Neuronal stem cell (in vitro differentiated cells): Measurements from ENCODE around the gene RASAL1.
"Not testable (repeated sequence)": the region's sequence is repeated elsewhere in the genome, so short reads cannot be mapped to it uniquely, and the experiment has no call there.

Source experiments
- DNase-seq: peaks from one replicate; pipeline ENCODE4 v3.0.0-alpha.2; 2013; ENCODE audit warnings: low spot score
- H2AFZ ChIP-seq: one replicate; pipeline ENCODE4 v1.6.1; 2013; ENCODE audit warnings: mild to moderate bottlenecking, low read length, inconsistent platforms
- H2AK5ac ChIP-seq: 2 replicates; pipeline ENCODE4 v1.6.1; 2013; ENCODE audit warnings: low read depth, mild to moderate bottlenecking, inconsistent platforms, low read length, moderate library complexity, mixed read lengths
- H2BK120ac ChIP-seq: 2 replicates; pipeline ENCODE4 v1.6.1; 2013; ENCODE audit warnings: low read depth, mild to moderate bottlenecking, inconsistent platforms, low read length, moderate library complexity, mixed read lengths
- H2BK12ac ChIP-seq: one replicate; pipeline ENCODE4 v1.6.1; 2013; ENCODE audit warnings: low read length, inconsistent platforms
- H2BK15ac ChIP-seq: 2 replicates; pipeline ENCODE4 v1.6.1; 2013; ENCODE audit warnings: mild to moderate bottlenecking, low read length, inconsistent platforms, mixed read lengths
- H2BK5ac ChIP-seq: one replicate; pipeline ENCODE4 v1.6.1; 2013; ENCODE audit warnings: inconsistent platforms, mild to moderate bottlenecking, low read length, moderate library complexity
- H3K14ac ChIP-seq: one replicate; pipeline ENCODE4 v1.6.1; 2013; ENCODE audit warnings: low read length, inconsistent platforms
- H3K18ac ChIP-seq: 2 replicates; pipeline ENCODE4 v1.6.1; 2013; ENCODE audit warnings: low read length, inconsistent platforms
- H3K23ac ChIP-seq: 2 replicates; pipeline ENCODE4 v1.6.1; 2013; ENCODE audit warnings: low read depth, mild to moderate bottlenecking, mixed read lengths, low read length, inconsistent platforms; ENCODE audit not compliant: poor library complexity
- H3K27ac ChIP-seq: replicated peaks from 3 replicates; pipeline ENCODE4 v1.5.1; 2013; ENCODE audit warnings: low read length, inconsistent platforms
- H3K27me3 ChIP-seq, 3 experiments: 2 replicates each; pipeline ENCODE4 v1.6.1; 2013; ENCODE audit warnings: low read length in 3 of 3, mild to moderate bottlenecking in 2 of 3, inconsistent platforms in 1 of 3, low read depth in 1 of 3, mixed read lengths in 1 of 3, moderate library complexity in 1 of 3; ENCODE audit not compliant: control insufficient read depth in 3 of 3, insufficient read depth in 3 of 3
- H3K36me3 ChIP-seq, 2 donors: replicated peaks in 1 of 2; 2 replicates each; pipeline ENCODE4 v1.6.1; 2013; ENCODE audit warnings: low read length in 2 of 2; ENCODE audit not compliant: control insufficient read depth in 2 of 2, insufficient read depth in 2 of 2
- H3K4ac ChIP-seq: 2 replicates; pipeline ENCODE4 v1.6.1; 2013; ENCODE audit warnings: inconsistent platforms, mild to moderate bottlenecking, low read length, moderate library complexity
- H3K4me1 ChIP-seq, 2 donors: 1 replicate in 1 of 2; 2 replicates in 1 of 2; pipeline ENCODE4 v1.6.1; 2013; ENCODE audit warnings: low read length in 2 of 2, low read depth in 1 of 2; ENCODE audit not compliant: control insufficient read depth in 2 of 2, insufficient read depth in 1 of 2
- H3K4me2 ChIP-seq: one replicate; pipeline ENCODE4 v1.6.1; 2013; ENCODE audit warnings: mild to moderate bottlenecking, low read length, inconsistent platforms; ENCODE audit not compliant: insufficient read depth, poor library complexity, severe bottlenecking
- H3K4me3 ChIP-seq, 2 donors: 2 replicates each; pipeline ENCODE4 v1.5.1; 2013; ENCODE audit warnings: low read length in 2 of 2, mild to moderate bottlenecking in 2 of 2, inconsistent platforms in 1 of 2, moderate library complexity in 1 of 2
- H3K79me1 ChIP-seq: one replicate; pipeline ENCODE4 v1.6.1; 2013; ENCODE audit warnings: low read depth, mild to moderate bottlenecking, inconsistent platforms, low read length, moderate library complexity
- H3K9ac ChIP-seq: one replicate; pipeline ENCODE4 v1.6.1; 2013; ENCODE audit warnings: mild to moderate bottlenecking, low read depth, low read length, inconsistent platforms; ENCODE audit not compliant: poor library complexity
- H3K9me3 ChIP-seq, 2 donors: replicated peaks in 1 of 2; 2 replicates each; pipeline versions ENCODE3 to v1.6.1; 2013; ENCODE audit warnings: low read length in 2 of 2, mild to moderate bottlenecking in 2 of 2, inconsistent platforms in 1 of 2, low read depth in 1 of 2, mixed read lengths in 1 of 2, moderate library complexity in 1 of 2; ENCODE audit not compliant: control insufficient read depth in 2 of 2, insufficient read depth in 1 of 2
- H4K8ac ChIP-seq: one replicate; pipeline ENCODE4 v1.6.1; 2013; ENCODE audit warnings: low read depth, mild to moderate bottlenecking, inconsistent platforms, low read length, moderate library complexity
- H4K91ac ChIP-seq: one replicate; pipeline ENCODE4 v1.6.1; 2013; ENCODE audit warnings: low read length, low read depth, mild to moderate bottlenecking, inconsistent platforms; ENCODE audit not compliant: poor library complexity
- WGBS, 2 donors: extraction: QIAGEN DNeasy Blood & Tissue Kit; methylation state at CpG; one replicate each; pipeline ENCODE4 v1.1.7; 2013; ENCODE audit warnings: missing lambda C conversion rate in 2 of 2, mixed read lengths in 1 of 2; ENCODE audit not compliant: insufficient read length in 2 of 2, insufficient replicate concordance in 1 of 2; ENCODE audit errors: extremely low coverage in 2 of 2; 5-methylcytosine and 5-hydroxymethylcytosine counted together

RASAL1 gene

GRCh38 chr12:113141716-113142115 lies 6.2 kb upstream of the RASAL1 start:
- H2BK120ac ChIP-seq, H3K4me3 ChIP-seq, H3K36me3 ChIP-seq, H3K14ac ChIP-seq, H3K4ac ChIP-seq, H3K9ac ChIP-seq, DNase-seq, H2AFZ ChIP-seq, H2BK5ac ChIP-seq, H4K91ac ChIP-seq, H3K9me3 ChIP-seq, H3K27ac ChIP-seq, H2BK12ac ChIP-seq, H3K4me2 ChIP-seq, H3K23ac ChIP-seq, H2AK5ac ChIP-seq, H3K79me1 ChIP-seq, H3K18ac ChIP-seq, H3K4me1 ChIP-seq, H4K8ac ChIP-seq: not testable (repeated sequence)
- H3K27me3 ChIP-seq, result peaks cover 0 to 24% (median 2%) of the 10 kb centered on the region in 3 experiments
- WGBS, 2 donors, result no CpG with 5 or more reads among the region's 3 CpGs
- H2BK15ac ChIP-seq, result peak overlapping the region; percentile 2

- no peaks in the 10 kb centered on the region for H3K9me3 ChIP-seq
- peaks cover 3 to 4% of the 10 kb centered on the region in 2 donors for H3K4me1 ChIP-seq
- H3K23ac ChIP-seq, result no peak overlapping the region
- no CpG with 5 or more reads among the region's 7 CpGs for WGBS, 2 donors
- no peak for DNase-seq
- H2BK5ac ChIP-seq, result no peak overlapping the region
- H2BK15ac ChIP-seq, result no peak overlapping the region
- H3K9ac ChIP-seq, result no peak overlapping the region
- H3K36me3 ChIP-seq, result no peaks in the 10 kb centered on the region
- no peak overlapping the region for H2AK5ac ChIP-seq
- no peak overlapping the region for H4K91ac ChIP-seq
- no peak overlapping the region for H3K4me2 ChIP-seq
- no peak overlapping the region for H2AFZ ChIP-seq
- H3K4ac ChIP-seq, result no peak overlapping the region
- H3K27me3 ChIP-seq, result peaks cover 0 to 34% (median 6%) of the 10 kb centered on the region in 3 experiments
- H3K18ac ChIP-seq, result no peak overlapping the region
- no peak overlapping the region for H2BK12ac ChIP-seq
- H3K4me3 ChIP-seq, result no peak overlapping the region
- no peak overlapping the region for H3K27ac ChIP-seq
- no peak overlapping the region for H3K14ac ChIP-seq
- H2BK120ac ChIP-seq, result no peak overlapping the region
- no peak overlapping the region for H4K8ac ChIP-seq
- no peaks in the 10 kb centered on the region for H3K79me1 ChIP-seq
Measured at GRCh38 chr12:113140706-113141105, 5.1 kb upstream of the RASAL1 start.

- no peak overlapping the region for H3K18ac ChIP-seq
- no peak overlapping the region for H2AFZ ChIP-seq
- H4K91ac ChIP-seq, result no peak overlapping the region
- no peak overlapping the region for H2BK120ac ChIP-seq
- no peak overlapping the region for H3K27ac ChIP-seq
- H3K23ac ChIP-seq, result no peak overlapping the region
- no peak overlapping the region for H3K14ac ChIP-seq
- no peak overlapping the region for H2AK5ac ChIP-seq
- H4K8ac ChIP-seq, result no peak overlapping the region
- no peak overlapping the region for H2BK5ac ChIP-seq
- no CpG with 5 or more reads among the region's 3 CpGs for WGBS, 2 donors
- no peak overlapping the region for H3K4ac ChIP-seq
- H3K36me3 ChIP-seq, result no peaks in the 10 kb centered on the region
- H3K4me1 ChIP-seq, result peaks cover 3 to 7% of the 10 kb centered on the region in 2 donors
- no peaks in the 10 kb centered on the region for H3K9me3 ChIP-seq
- no peak overlapping the region for H3K9ac ChIP-seq
- no peak overlapping the region for H2BK12ac ChIP-seq
- H3K27me3 ChIP-seq, result peaks cover 3 to 51% (median 20%) of the 10 kb centered on the region in 3 experiments
- H2BK15ac ChIP-seq, result no peak overlapping the region
- DNase-seq, result no peak
- no peaks in the 10 kb centered on the region for H3K79me1 ChIP-seq
- H3K4me3 ChIP-seq, result no peak overlapping the region
- H3K4me2 ChIP-seq, result no peak overlapping the region
Measured at GRCh38 chr12:113138826-113139225, 3.3 kb upstream of the RASAL1 start.

GRCh38 chr12:113137861-113138783 lies 2.6 kb upstream of the RASAL1 start:
- DNase-seq, result no peak
- no peak overlapping the region for H4K91ac ChIP-seq
- H3K18ac ChIP-seq, result no peak overlapping the region
- no peak overlapping the region for H3K27ac ChIP-seq
- no peak overlapping the region for H3K23ac ChIP-seq
- H3K36me3 ChIP-seq, result no peaks in the 10 kb centered on the region
- peaks cover 3 to 7% of the 10 kb centered on the region in 2 donors for H3K4me1 ChIP-seq
- no peak overlapping the region for H4K8ac ChIP-seq
- H3K4ac ChIP-seq, result no peak overlapping the region
- no peaks in the 10 kb centered on the region for H3K9me3 ChIP-seq
- peak overlapping the region; percentile 69 for H2BK15ac ChIP-seq
- H3K79me1 ChIP-seq, result no peaks in the 10 kb centered on the region
- H3K9ac ChIP-seq, result no peak overlapping the region
- no peak overlapping the region for H2AFZ ChIP-seq
- H2BK12ac ChIP-seq, result no peak overlapping the region
- no peak overlapping the region for H3K4me2 ChIP-seq
- no peak overlapping the region for H2BK5ac ChIP-seq
- no peak overlapping the region for H3K14ac ChIP-seq
- no peak overlapping the region for H3K4me3 ChIP-seq
- peak overlapping the region; percentile 44 for H2AK5ac ChIP-seq
- peaks cover 3 to 58% (median 20%) of the 10 kb centered on the region in 3 experiments for H3K27me3 ChIP-seq
- H2BK120ac ChIP-seq, result no peak overlapping the region
- WGBS, 2 donors, result no CpG with 5 or more reads among the region's 12 CpGs
